Sciatic nerve (tissue), 2 donors: ENCODE measurements around the gene S1PR3. TPM values are rescaled to one million over a fixed set of nuclear protein-coding genes. Genes with fewer than 3 reads are reported as not detected.

Experiments
- ATAC-seq: fragments of 200-7000 bp; cut with Tn5 transposase; one replicate; pipeline ENCODE4 v1.9.1; 2020; ENCODE audit warnings: mild to moderate bottlenecking, moderate library complexity
- DNase-seq: peaks from one replicate; pipeline ENCODE4 v3.0.0-alpha.2; 2020; ENCODE audit warnings: low spot score
- intact Hi-C: fragments of 100-400 bp; cut with DNase I; formaldehyde crosslinking; loops from one replicate; pipeline ENCODE4 v1.14.2; 2022
- total RNA-seq: library from RNA; stranded (reverse); fragmentation: NEBNext Ultra II Directional; extraction: Animal tissue kit (Norgen Biotek cat#: 25700); gene quantifications from one replicate; pipeline ENCODE4 v1.2.1, GENCODE V29; 2021
- donor health status: DM: no; HTN: no; CAD: no.
- donor health status: DM: no; HTN: no; CAD: no.

Gene S1PR3
- total RNA-seq, 1 donor from 2014 or later: 16.9 TPM

GRCh38 chr9:88966894-88967676 lies 24.2 kb upstream of the S1PR3 start:
- ATAC-seq: no peak
- intact Hi-C loops: no loop called here
- no peak for DNase-seq

GRCh38 chr9:88968799-88969198 lies 22.5 kb upstream of the S1PR3 start:
- intact Hi-C loops: no loop called here
- DNase-seq (no peak), ATAC-seq (no peak)

- DNase-seq (no peak), ATAC-seq (no peak)
- intact Hi-C loops: no loop called here
Measured at GRCh38 chr9:88969646-88970373, 21.5 kb upstream of the S1PR3 start.

GRCh38 chr9:88971131-88971960 lies 19.9 kb upstream of the S1PR3 start:
- DNase-seq (no peak), ATAC-seq (no peak)
- intact Hi-C loops: no loop called here

GRCh38 chr9:88972401-88972800 lies 18.9 kb upstream of the S1PR3 start:
- DNase-seq: no peak
- intact Hi-C loops: no loop called here
- no peak for ATAC-seq

GRCh38 chr9:88973281-88974045 lies 17.8 kb upstream of the S1PR3 start:
- no peak for ATAC-seq
- intact Hi-C loops: no loop called here
- DNase-seq: no peak

- intact Hi-C loops: no loop called here
- ATAC-seq (no peak), DNase-seq (no peak)
Measured at GRCh38 chr9:88974641-88975040, 16.6 kb upstream of the S1PR3 start.

GRCh38 chr9:88975966-88976889 lies 15.0 kb upstream of the S1PR3 start:
- ATAC-seq (no peak), DNase-seq (no peak)
- intact Hi-C loops: no loop called here

GRCh38 chr9:88976890-88977257 lies 14.4 kb upstream of the S1PR3 start:
- intact Hi-C loops: no loop called here
- DNase-seq (no peak), ATAC-seq (no peak)

- intact Hi-C loops: no loop called here
- ATAC-seq (no peak), DNase-seq (no peak)
Measured at GRCh38 chr9:88978034-88978433, 13.2 kb upstream of the S1PR3 start.

GRCh38 chr9:88979021-88979420 lies 12.2 kb upstream of the S1PR3 start:
- ATAC-seq: peak; percentile 72
- intact Hi-C loops: no loop called here
- no peak for DNase-seq

- DNase-seq (no peak), ATAC-seq (no peak)
- intact Hi-C loops: no loop called here
Measured at GRCh38 chr9:88979791-88980190, 11.5 kb upstream of the S1PR3 start.

GRCh38 chr9:88980740-88981203 lies 10.5 kb upstream of the S1PR3 start:
- ATAC-seq: peak; percentile 65
- DNase-seq: no peak
- intact Hi-C loops: no loop called here

- ATAC-seq: no peak
- DNase-seq: no peak
- intact Hi-C loops: no loop called here
Measured at GRCh38 chr9:88983865-88984542, 7.3 kb upstream of the S1PR3 start.

GRCh38 chr9:88984543-88984883 lies 6.8 kb upstream of the S1PR3 start:
- DNase-seq (no peak), ATAC-seq (no peak)
- intact Hi-C loops: no loop called here

- intact Hi-C loops: no loop called here
- ATAC-seq: no peak
- no peak for DNase-seq
Measured at GRCh38 chr9:88985616-88986015, 5.7 kb upstream of the S1PR3 start.

- intact Hi-C loops: no loop called here
- DNase-seq: no peak
- ATAC-seq: no peak
Measured at GRCh38 chr9:88986776-88987175, 4.5 kb upstream of the S1PR3 start.

- ATAC-seq (no peak), DNase-seq (no peak)
- intact Hi-C loops: no loop called here
Measured at GRCh38 chr9:88987661-88988060, 3.6 kb upstream of the S1PR3 start.
